Astrocyte (in vitro differentiated cells and primary cell): ENCODE measurements around the gene OR51G2. TPM values are rescaled to one million over a fixed set of nuclear protein-coding genes. Genes with fewer than 3 reads are reported as not detected.
A peak's percentile ranks its signal among the peaks of the same experiment; 100 is the strongest.

Experiments used
- DNase-seq: peaks from one replicate; pipeline ENCODE4 v3.0.0-alpha.2; 2010; ENCODE audit warnings: low read depth
- FAIRE-seq: peaks from 2 replicates; lab custom pipeline; 2011; peaks lifted over from hg19 to GRCh38; lab: Jason Lieb, UNC
- H2AFZ ChIP-seq: 2 replicates; pipeline ENCODE4 v1.6.0; 2012; ENCODE audit warnings: low read depth, low read length, inconsistent platforms
- H3K27ac ChIP-seq: 2 replicates; pipeline ENCODE4 v1.5.1; 2011; ENCODE audit warnings: low read depth, low read length, inconsistent platforms
- H3K27me3 ChIP-seq: 2 replicates; pipeline ENCODE4 v1.6.0; 2011; ENCODE audit warnings: low read length, inconsistent platforms; ENCODE audit not compliant: insufficient read depth
- H3K36me3 ChIP-seq: 2 replicates; pipeline ENCODE4 v1.5.1; 2011; ENCODE audit warnings: low read length, inconsistent platforms; ENCODE audit not compliant: insufficient read depth
- H3K4me1 ChIP-seq: 2 replicates; pipeline ENCODE4 v1.5.1; 2011; ENCODE audit warnings: low read length, inconsistent platforms; ENCODE audit not compliant: insufficient read depth
- H3K4me2 ChIP-seq: 2 replicates; pipeline ENCODE4 v1.6.0; 2012; ENCODE audit warnings: low read length, inconsistent platforms
- H3K4me3 ChIP-seq: 2 replicates; pipeline ENCODE4 v1.5.1; 2011; ENCODE audit warnings: low read depth, mild to moderate bottlenecking, low read length, inconsistent platforms; ENCODE audit not compliant: insufficient read depth
- H3K79me2 ChIP-seq: 2 replicates; pipeline ENCODE4 v1.6.0; 2012; ENCODE audit warnings: mild to moderate bottlenecking, low read length, inconsistent platforms; ENCODE audit not compliant: insufficient read depth
- H3K9ac ChIP-seq: 2 replicates; pipeline ENCODE4 v1.6.0; 2012; ENCODE audit warnings: mild to moderate bottlenecking, low read length, inconsistent platforms
- H3K9me3 ChIP-seq: 2 replicates; pipeline ENCODE4 v1.5.1; 2012; ENCODE audit warnings: low read depth, mild to moderate bottlenecking, low read length, inconsistent platforms; ENCODE audit not compliant: insufficient read depth
- H4K20me1 ChIP-seq: 2 replicates; pipeline ENCODE4 v1.6.0; 2012; ENCODE audit warnings: low read length, inconsistent platforms; ENCODE audit not compliant: insufficient read depth
- H3K27ac Mint-ChIP-seq: one replicate; pipeline ENCODE4 v1.8.0; 2021; ENCODE audit warnings: mild to moderate bottlenecking, mixed read lengths; ENCODE audit not compliant: unreplicated experiment
- H3K27me3 Mint-ChIP-seq: one replicate; pipeline ENCODE4 v1.8.0; 2021; ENCODE audit warnings: low read depth, mixed read lengths; ENCODE audit not compliant: unreplicated experiment
- H3K36me3 Mint-ChIP-seq: one replicate; pipeline ENCODE4 v1.8.0; 2021; ENCODE audit warnings: low read depth, mixed read lengths; ENCODE audit not compliant: unreplicated experiment
- H3K4me1 Mint-ChIP-seq: one replicate; pipeline ENCODE4 v1.8.0; 2021; ENCODE audit warnings: low read depth, mixed read lengths; ENCODE audit not compliant: unreplicated experiment
- H3K4me3 Mint-ChIP-seq: one replicate; pipeline ENCODE4 v1.8.0; 2021; ENCODE audit warnings: mild to moderate bottlenecking, moderate library complexity, mixed read lengths; ENCODE audit not compliant: unreplicated experiment
- H3K9me3 Mint-ChIP-seq: one replicate; pipeline ENCODE4 v1.8.0; 2021; ENCODE audit warnings: mild to moderate bottlenecking, mixed read lengths; ENCODE audit not compliant: unreplicated experiment
- EZH2 ChIP-seq: IDR thresholded peaks from 2 replicates; pipeline ENCODE4 v1.6.1; 2012; ENCODE audit warnings: mild to moderate bottlenecking, low read length, inconsistent platforms; ENCODE audit not compliant: insufficient read depth
- total RNA-seq: library from RNA; stranded (reverse); gene quantifications from 2 replicates; pipeline ENCODE4 v1.2.1, GENCODE V29; 2021
- TF ChIP-seq, protein P1 (sequence below): IDR thresholded peaks from 2 replicates; pipeline ENCODE4 v1.5.1; 2011; ENCODE audit warnings: low read depth, mild to moderate bottlenecking, inconsistent platforms, low read length, moderate library complexity; ENCODE audit not compliant: insufficient read depth

OR51G2 gene
- total RNA-seq, 1 donor from 2014 or later = not detected

DNA sequence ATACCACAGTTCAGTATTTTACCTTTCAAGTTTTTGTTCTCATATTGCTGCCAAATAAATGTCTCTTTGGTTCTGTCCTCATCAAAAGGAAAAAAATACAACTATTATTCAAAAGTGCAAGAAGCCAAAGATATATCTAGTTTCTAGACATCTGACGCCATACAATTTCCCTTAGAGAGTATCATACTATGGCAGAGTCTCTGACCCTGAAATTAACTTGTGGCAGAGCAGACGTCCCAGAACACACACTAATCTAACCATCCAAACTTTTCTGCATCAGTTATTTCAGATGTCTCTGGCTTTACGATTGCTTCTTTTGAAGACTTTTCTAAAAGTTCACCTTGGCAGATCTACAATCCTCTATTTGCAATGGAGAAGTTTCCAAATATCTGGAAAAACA, 34.8 kb downstream of the OR51G2 start:
- Mint-ChIP-seq H3K27me3 (no peaks in the 10 kb centered on the region), H3K4me3 (no peak overlapping the region), H3K4me1 (peaks cover 16% of the 10 kb centered on the region), H3K27ac (no peak overlapping the region), H3K36me3 (no peaks in the 10 kb centered on the region), H3K9me3 (no peaks in the 10 kb centered on the region)
- Histone ChIP-seq H3K36me3 (no peaks in the 10 kb centered on the region), H3K27ac (no peak overlapping the region), H3K79me2 (no peaks in the 10 kb centered on the region), H3K9me3 (no peaks in the 10 kb centered on the region), H3K4me2 (no peak overlapping the region), H3K4me1 (no peaks in the 10 kb centered on the region), H3K4me3 (no peak overlapping the region), H3K9ac (no peak overlapping the region), H3K27me3 (no peaks in the 10 kb centered on the region), H4K20me1 (no peaks in the 10 kb centered on the region), H2AFZ (no peak overlapping the region)
- DNase-seq (peak; percentile 51), FAIRE-seq (no peak)
- TF ChIP-seq EZH2 = no peak
- TF ChIP-seq, protein P1, sequence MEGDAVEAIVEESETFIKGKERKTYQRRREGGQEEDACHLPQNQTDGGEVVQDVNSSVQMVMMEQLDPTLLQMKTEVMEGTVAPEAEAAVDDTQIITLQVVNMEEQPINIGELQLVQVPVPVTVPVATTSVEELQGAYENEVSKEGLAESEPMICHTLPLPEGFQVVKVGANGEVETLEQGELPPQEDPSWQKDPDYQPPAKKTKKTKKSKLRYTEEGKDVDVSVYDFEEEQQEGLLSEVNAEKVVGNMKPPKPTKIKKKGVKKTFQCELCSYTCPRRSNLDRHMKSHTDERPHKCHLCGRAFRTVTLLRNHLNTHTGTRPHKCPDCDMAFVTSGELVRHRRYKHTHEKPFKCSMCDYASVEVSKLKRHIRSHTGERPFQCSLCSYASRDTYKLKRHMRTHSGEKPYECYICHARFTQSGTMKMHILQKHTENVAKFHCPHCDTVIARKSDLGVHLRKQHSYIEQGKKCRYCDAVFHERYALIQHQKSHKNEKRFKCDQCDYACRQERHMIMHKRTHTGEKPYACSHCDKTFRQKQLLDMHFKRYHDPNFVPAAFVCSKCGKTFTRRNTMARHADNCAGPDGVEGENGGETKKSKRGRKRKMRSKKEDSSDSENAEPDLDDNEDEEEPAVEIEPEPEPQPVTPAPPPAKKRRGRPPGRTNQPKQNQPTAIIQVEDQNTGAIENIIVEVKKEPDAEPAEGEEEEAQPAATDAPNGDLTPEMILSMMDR = no peak

DNA sequence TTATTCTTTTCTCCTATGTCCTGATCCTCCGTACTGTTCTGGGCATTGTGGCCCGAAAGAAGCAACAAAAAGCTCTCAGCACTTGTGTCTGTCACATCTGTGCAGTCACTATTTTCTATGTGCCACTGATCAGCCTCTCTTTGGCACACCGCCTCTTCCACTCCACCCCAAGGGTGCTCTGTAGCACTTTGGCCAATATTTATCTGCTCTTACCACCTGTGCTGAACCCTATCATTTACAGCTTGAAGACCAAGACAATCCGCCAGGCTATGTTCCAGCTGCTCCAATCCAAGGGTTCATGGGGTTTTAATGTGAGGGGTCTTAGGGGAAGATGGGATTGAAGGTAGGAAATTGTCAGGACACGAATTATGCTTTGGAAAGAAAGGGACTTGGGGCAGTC, 36.6 kb downstream of the OR51G2 start:
- Histone ChIP-seq H3K4me2 (no peak overlapping the region), H3K4me1 (no peaks in the 10 kb centered on the region), H3K27me3 (no peaks in the 10 kb centered on the region), H3K9ac (no peak overlapping the region), H3K9me3 (no peaks in the 10 kb centered on the region), H3K36me3 (no peaks in the 10 kb centered on the region), H3K27ac (no peak overlapping the region), H4K20me1 (no peaks in the 10 kb centered on the region), H3K4me3 (no peak overlapping the region), H2AFZ (no peak overlapping the region), H3K79me2 (no peaks in the 10 kb centered on the region)
- TF ChIP-seq, protein P1 = no peak
- TF ChIP-seq EZH2 = no peak
- DNase-seq = no peak
- H3K9me3 Mint-ChIP-seq = no peaks in the 10 kb centered on the region
- H3K4me3 Mint-ChIP-seq = no peak overlapping the region
- H3K4me1 Mint-ChIP-seq = peaks cover 16% of the 10 kb centered on the region
- H3K27ac Mint-ChIP-seq = no peak overlapping the region
- no peaks in the 10 kb centered on the region for H3K36me3 Mint-ChIP-seq
- no peak for FAIRE-seq
- H3K27me3 Mint-ChIP-seq = no peaks in the 10 kb centered on the region

DNA sequence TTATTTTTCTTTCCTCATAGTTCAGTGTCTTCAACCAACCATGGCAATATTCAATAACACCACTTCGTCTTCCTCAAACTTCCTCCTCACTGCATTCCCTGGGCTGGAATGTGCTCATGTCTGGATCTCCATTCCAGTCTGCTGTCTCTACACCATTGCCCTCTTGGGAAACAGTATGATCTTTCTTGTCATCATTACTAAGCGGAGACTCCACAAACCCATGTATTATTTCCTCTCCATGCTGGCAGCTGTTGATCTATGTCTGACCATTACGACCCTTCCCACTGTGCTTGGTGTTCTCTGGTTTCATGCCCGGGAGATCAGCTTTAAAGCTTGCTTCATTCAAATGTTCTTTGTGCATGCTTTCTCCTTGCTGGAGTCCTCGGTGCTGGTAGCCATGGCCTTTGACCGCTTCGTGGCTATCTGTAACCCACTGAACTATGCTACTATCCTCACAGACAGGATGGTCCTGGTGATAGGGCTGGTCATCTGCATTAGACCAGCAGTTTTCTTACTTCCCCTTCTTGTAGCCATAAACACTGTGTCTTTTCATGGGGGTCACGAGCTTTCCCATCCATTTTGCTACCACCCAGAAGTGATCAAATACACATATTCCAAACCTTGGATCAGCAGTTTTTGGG, 37.2 kb downstream of the OR51G2 start, which contains the start of gene OR51T1:
OR51T1 (plus strand) TSS at position 41 of the 641 bp plus-strand sequence; CDS start at position 41, 0 bp downstream.
- peaks cover under 1% of the 10 kb centered on the region for H3K9me3 Mint-ChIP-seq
- Histone ChIP-seq H3K79me2 (no peaks in the 10 kb centered on the region), H3K27ac (no peak within 1 kb of the TSS), H2AFZ (no peak within 1 kb of the TSS), H3K4me3 (no peak within 1 kb of the TSS), H3K4me1 (no peaks in the 10 kb centered on the region), H4K20me1 (no peaks in the 10 kb centered on the region), H3K9ac (no peak within 1 kb of the TSS), H3K36me3 (no peaks in the 10 kb centered on the region), H3K9me3 (no peaks in the 10 kb centered on the region), H3K4me2 (peak within 1 kb of the TSS; percentile 15), H3K27me3 (no peaks in the 10 kb centered on the region)
- H3K36me3 Mint-ChIP-seq = no peaks in the 10 kb centered on the region
- H3K4me1 Mint-ChIP-seq = peaks cover 16% of the 10 kb centered on the region
- H3K4me3 Mint-ChIP-seq = no peak within 1 kb of the TSS
- DNase-seq (peak; percentile 20), FAIRE-seq (no peak)
- no peak for TF ChIP-seq EZH2
- H3K27me3 Mint-ChIP-seq = no peaks in the 10 kb centered on the region
- H3K27ac Mint-ChIP-seq = peak within 1 kb of the TSS; percentile 90
